ENCODE data around the gene DOCK11. TPM values are rescaled to one million over a fixed set of nuclear protein-coding genes. Genes with fewer than 3 reads are reported as not detected.
A peak's percentile ranks its signal among the peaks of the same experiment; 100 is the strongest.
"Not testable (repeated sequence)": the region's sequence is repeated elsewhere in the genome, so short reads cannot be mapped to it uniquely, and the experiment has no call there.

The DOCK11 gene
- total RNA-seq: 3.3 TPM
- long read RNA-seq: 0 reads

GRCh38 chrX:118495061-118495921, at the start of gene DOCK11:
Gene DOCK11, plus strand, starts transcription at chrX:118495815. Its CDS starts 157 bp downstream, at chrX:118495972.
- ATAC-seq: peak; percentile 93
- peak; percentile 83 for DNase-seq
- intact Hi-C loops (cut with micrococcal nuclease): no loop called here

GRCh38 chrX:118448273-118448783, 47.3 kb upstream of the DOCK11 start:
- intact Hi-C loops (cut with micrococcal nuclease): no loop called here
- ATAC-seq (no peak), DNase-seq (no peak)

GRCh38 chrX:118455013-118455412, 40.6 kb upstream of the DOCK11 start:
- intact Hi-C loops (cut with micrococcal nuclease): no loop called here
- ATAC-seq: no peak
- no peak for DNase-seq

GRCh38 chrX:118459494-118459893, 36.1 kb upstream of the DOCK11 start:
- no peak for ATAC-seq
- no peak for DNase-seq
- intact Hi-C loops (cut with micrococcal nuclease): no loop called here

GRCh38 chrX:118464501-118464900, 31.1 kb upstream of the DOCK11 start:
- DNase-seq: no peak
- intact Hi-C loops (cut with micrococcal nuclease): no loop called here
- ATAC-seq: no peak

- intact Hi-C loops (cut with micrococcal nuclease): no loop called here
- ATAC-seq (no peak), DNase-seq (no peak)
Measured at GRCh38 chrX:118468122-118468521, 27.5 kb upstream of the DOCK11 start.

- intact Hi-C loops (cut with micrococcal nuclease); ATAC-seq; DNase-seq: not testable (repeated sequence)
Measured at GRCh38 chrX:118470721-118471347, 24.8 kb upstream of the DOCK11 start.

- DNase-seq (no peak), ATAC-seq (no peak)
- intact Hi-C loops (cut with micrococcal nuclease): no loop called here
Measured at GRCh38 chrX:118474586-118474985, 21.0 kb upstream of the DOCK11 start.

GRCh38 chrX:118475903-118476302, 19.7 kb upstream of the DOCK11 start:
- intact Hi-C loops (cut with micrococcal nuclease): no loop called here

GRCh38 chrX:118480172-118480571, 15.4 kb upstream of the DOCK11 start:
- DNase-seq: no peak
- intact Hi-C loops (cut with micrococcal nuclease): no loop called here
- ATAC-seq: no peak

More at GRCh38 chrX:118475903-118476302, 19.7 kb upstream of the DOCK11 start:
- DNase-seq (no peak), ATAC-seq (no peak)

- intact Hi-C loops (cut with micrococcal nuclease); ATAC-seq; DNase-seq: not testable (repeated sequence)
Measured at GRCh38 chrX:118482384-118482783, 13.2 kb upstream of the DOCK11 start.

- DNase-seq (no peak), ATAC-seq (no peak)
- intact Hi-C loops (cut with micrococcal nuclease): no loop called here
Measured at GRCh38 chrX:118484216-118484903, 11.3 kb upstream of the DOCK11 start.

- intact Hi-C loops (cut with micrococcal nuclease); DNase-seq; ATAC-seq: not testable (repeated sequence)
Measured at GRCh38 chrX:118486693-118487092, 8.9 kb upstream of the DOCK11 start.

- ATAC-seq (no peak), DNase-seq (no peak)
- intact Hi-C loops (cut with micrococcal nuclease): no loop called here
Measured at GRCh38 chrX:118493016-118493415, 2.6 kb upstream of the DOCK11 start.

- DNase-seq: no peak
- ATAC-seq: no peak
- intact Hi-C loops (cut with micrococcal nuclease): no loop called here
Measured at GRCh38 chrX:118493653-118494297, 1.8 kb upstream of the DOCK11 start.

GRCh38 chrX:118495958-118496762, 545 bp downstream of the DOCK11 start:
- ATAC-seq (peak; percentile 52), DNase-seq (peak; percentile 71)
- intact Hi-C loops (cut with micrococcal nuclease): no loop called here

GRCh38 chrX:118496763-118497079, 1.1 kb downstream of the DOCK11 start:
- ATAC-seq: peak; percentile 3
- intact Hi-C loops (cut with micrococcal nuclease): no loop called here
- no peak for DNase-seq

GRCh38 chrX:118497180-118497818, 1.7 kb downstream of the DOCK11 start:
- intact Hi-C loops (cut with micrococcal nuclease): no loop called here
- ATAC-seq (no peak), DNase-seq (no peak)

Measured in left ventricle myocardium superior (tissue), 1 donor.